ENCODE measurements around the gene KNTC1. TPM values are rescaled to one million over a fixed set of nuclear protein-coding genes. Genes with fewer than 3 reads are reported as not detected.

The KNTC1 gene
- total RNA-seq, 4 donors from 2014 or later = 7.4 to 61.5 (median 13.9) TPM

DNA sequence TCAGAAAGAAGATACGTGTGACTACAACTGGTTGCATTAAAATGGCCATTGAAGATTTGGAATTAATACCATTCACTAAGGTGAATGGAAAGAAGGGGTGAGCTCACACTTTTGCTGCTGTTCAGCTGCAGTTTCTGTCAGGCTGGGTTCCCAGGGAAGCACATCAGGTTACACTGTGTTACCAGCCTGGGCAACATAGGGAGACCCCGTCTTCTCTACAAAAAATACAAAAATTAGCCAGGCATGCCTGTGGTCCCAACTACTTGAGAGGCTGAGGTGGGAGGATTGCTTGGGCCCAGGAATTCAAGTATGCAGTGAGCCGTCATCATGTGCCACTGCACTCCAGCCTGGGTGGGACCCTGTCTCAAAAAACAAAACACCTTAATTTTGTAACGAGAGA, 13.4 kb upstream of the KNTC1 start:
- DNase-seq = no peak
- H3K27ac ChIP-seq = no peak overlapping the region
- no peaks in the 10 kb centered on the region for H3K36me3 ChIP-seq
- H3K27me3 ChIP-seq = no peaks in the 10 kb centered on the region
- TF ChIP-seq POLR2A (IDR thresholded peaks at IDR 0.05) = no peak
- TF ChIP-seq, protein P1, sequence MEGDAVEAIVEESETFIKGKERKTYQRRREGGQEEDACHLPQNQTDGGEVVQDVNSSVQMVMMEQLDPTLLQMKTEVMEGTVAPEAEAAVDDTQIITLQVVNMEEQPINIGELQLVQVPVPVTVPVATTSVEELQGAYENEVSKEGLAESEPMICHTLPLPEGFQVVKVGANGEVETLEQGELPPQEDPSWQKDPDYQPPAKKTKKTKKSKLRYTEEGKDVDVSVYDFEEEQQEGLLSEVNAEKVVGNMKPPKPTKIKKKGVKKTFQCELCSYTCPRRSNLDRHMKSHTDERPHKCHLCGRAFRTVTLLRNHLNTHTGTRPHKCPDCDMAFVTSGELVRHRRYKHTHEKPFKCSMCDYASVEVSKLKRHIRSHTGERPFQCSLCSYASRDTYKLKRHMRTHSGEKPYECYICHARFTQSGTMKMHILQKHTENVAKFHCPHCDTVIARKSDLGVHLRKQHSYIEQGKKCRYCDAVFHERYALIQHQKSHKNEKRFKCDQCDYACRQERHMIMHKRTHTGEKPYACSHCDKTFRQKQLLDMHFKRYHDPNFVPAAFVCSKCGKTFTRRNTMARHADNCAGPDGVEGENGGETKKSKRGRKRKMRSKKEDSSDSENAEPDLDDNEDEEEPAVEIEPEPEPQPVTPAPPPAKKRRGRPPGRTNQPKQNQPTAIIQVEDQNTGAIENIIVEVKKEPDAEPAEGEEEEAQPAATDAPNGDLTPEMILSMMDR (IDR thresholded peaks at IDR 0.05) = no peak
- H3K4me1 ChIP-seq = no peaks in the 10 kb centered on the region
- H3K4me3 ChIP-seq = no peak overlapping the region
- H3K9me3 ChIP-seq = no peaks in the 10 kb centered on the region
- intact Hi-C loops (cut with DNase I; ENCODE audit: low total_unique reads) = no loop called here

DNA sequence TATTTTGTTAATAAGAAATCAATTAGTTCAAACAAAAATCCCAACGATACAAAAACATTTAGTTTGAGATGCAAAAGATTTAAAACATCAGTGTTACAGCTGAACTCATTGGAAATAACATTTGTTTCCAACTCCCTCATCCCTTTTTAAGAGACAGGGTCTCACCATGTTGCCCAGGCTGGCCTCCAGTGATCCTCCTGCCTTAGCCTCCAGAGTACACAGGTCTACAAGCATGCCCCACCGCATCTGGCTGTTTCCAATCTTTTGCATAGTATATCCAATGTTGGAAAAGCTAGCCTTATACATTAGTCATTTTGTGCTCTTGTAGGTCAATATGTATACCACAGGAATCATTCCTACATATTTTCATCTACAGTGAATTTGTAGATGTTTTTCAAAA, 11.8 kb upstream of the KNTC1 start:
- intact Hi-C loops (cut with DNase I; ENCODE audit: low total_unique reads) = no loop called here
- peaks cover 0 to 5% of the 10 kb centered on the region in 2 donors for H3K4me1 ChIP-seq
- DNase-seq = no peak
- TF ChIP-seq, protein P1 (IDR thresholded peaks at IDR 0.05) = no peak
- TF ChIP-seq POLR2A (IDR thresholded peaks at IDR 0.05) = no peak
- H3K27ac ChIP-seq = no peak overlapping the region
- no peaks in the 10 kb centered on the region for H3K27me3 ChIP-seq
- H3K36me3 ChIP-seq = no peaks in the 10 kb centered on the region
- no peak overlapping the region for H3K4me3 ChIP-seq
- H3K9me3 ChIP-seq = no peaks in the 10 kb centered on the region

DNA sequence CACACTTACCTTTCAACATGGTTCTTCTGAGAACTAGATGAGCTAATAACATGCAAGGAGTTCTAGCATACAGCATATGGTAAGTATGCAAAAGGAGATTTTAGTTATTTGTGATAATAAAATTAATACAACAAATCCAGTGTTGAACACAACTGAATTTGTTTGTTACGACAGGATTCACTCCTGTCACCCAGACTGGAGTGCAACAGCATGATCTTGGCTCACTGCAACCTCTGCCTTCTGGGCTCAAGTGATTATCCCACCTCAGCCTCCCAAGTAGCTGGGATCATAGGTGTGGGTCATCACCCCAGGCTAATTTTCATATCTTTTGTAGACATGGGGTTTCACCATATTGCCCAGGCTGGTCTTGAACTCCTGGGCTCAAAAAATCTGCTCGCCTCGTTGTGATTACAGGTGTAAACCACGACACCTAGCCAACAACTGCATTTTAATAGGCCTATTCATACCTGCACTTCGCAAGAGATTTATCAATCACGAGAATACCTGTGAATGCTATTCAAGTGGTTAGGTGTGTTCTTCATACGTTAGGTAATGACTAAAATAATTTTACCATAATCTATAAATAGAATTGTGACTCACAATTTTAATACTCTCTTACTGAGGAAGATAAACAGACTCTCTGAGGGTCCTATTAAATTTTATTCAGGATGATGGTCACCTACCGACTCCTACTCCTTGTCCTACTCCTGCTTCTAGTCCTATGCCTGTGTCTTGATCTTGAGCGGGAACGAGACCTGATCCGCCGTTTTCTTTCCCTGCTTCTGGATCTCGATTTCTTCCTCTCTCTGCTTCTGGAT, 10.3 kb upstream of the KNTC1 start:
- no peak overlapping the region for H3K27ac ChIP-seq
- no peaks in the 10 kb centered on the region for H3K9me3 ChIP-seq
- TF ChIP-seq, protein P1 (IDR thresholded peaks at IDR 0.05) = no peak
- TF ChIP-seq POLR2A (IDR thresholded peaks at IDR 0.05) = no peak
- no peaks in the 10 kb centered on the region for H3K36me3 ChIP-seq
- peaks cover 5 to 7% of the 10 kb centered on the region in 2 donors for H3K4me1 ChIP-seq
- no peaks in the 10 kb centered on the region for H3K27me3 ChIP-seq
- no peak overlapping the region for H3K4me3 ChIP-seq
- no peak for DNase-seq
- intact Hi-C loops (cut with DNase I; ENCODE audit: low total_unique reads) = no loop called here

DNA sequence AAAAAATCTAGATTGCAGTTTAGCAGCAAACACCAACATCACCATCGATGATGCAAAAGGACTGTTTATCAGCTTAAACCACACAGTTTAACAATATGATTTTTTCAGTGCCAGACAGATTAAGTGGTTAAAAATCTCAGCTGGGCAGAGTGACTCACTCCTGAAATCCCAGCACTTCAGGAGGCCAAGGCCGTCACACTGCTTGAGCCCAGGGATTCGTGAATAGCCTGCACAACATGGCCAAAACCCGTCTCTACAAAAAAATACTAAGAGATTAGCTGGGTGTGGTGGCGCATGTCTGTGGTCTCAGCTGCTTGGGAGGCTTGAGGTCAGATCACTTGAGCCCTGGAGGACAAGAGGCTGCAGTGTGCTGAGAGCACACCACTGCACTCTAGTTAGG, 9.2 kb upstream of the KNTC1 start:
- Histone ChIP-seq H3K9me3 (no peaks in the 10 kb centered on the region), H3K27ac (no peak overlapping the region), H3K27me3 (no peaks in the 10 kb centered on the region), H3K4me1 (peaks cover 6 to 8% of the 10 kb centered on the region in 2 donors), H3K4me3 (no peak overlapping the region), H3K36me3 (no peaks in the 10 kb centered on the region)
- intact Hi-C loops (cut with DNase I; ENCODE audit: low total_unique reads) = no loop called here
- no peak for DNase-seq
- TF ChIP-seq, protein P1 (IDR thresholded peaks at IDR 0.05) = no peak
- no peak for TF ChIP-seq POLR2A (IDR thresholded peaks at IDR 0.05)

DNA sequence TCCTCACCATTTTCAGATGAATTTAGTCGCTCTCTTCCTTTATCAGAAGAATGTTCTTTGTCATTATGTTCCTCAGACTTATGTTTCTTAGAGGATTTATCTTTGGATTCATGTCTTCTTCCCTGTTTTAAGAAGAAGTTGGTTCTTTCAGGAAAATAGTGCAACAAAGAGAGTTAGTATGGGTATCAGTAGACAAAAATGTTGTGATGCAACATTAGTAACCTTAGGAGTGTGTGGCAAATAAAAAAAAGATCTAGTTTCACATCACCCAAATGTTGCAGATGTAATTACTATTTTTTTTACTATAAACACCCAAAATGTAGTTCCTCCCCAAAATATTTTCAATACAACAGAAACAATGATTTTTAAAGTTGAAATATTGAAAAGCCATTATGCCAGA, 8.1 kb upstream of the KNTC1 start:
- Histone ChIP-seq H3K27ac (no peak overlapping the region), H3K9me3 (no peaks in the 10 kb centered on the region), H3K36me3 (no peaks in the 10 kb centered on the region), H3K27me3 (no peaks in the 10 kb centered on the region), H3K4me3 (no peak overlapping the region), H3K4me1 (peaks cover 8 to 10% of the 10 kb centered on the region in 2 donors)
- no peak for DNase-seq
- no peak for TF ChIP-seq POLR2A (IDR thresholded peaks at IDR 0.05)
- TF ChIP-seq, protein P1 (IDR thresholded peaks at IDR 0.05) = no peak
- intact Hi-C loops (cut with DNase I; ENCODE audit: low total_unique reads) = no loop called here

Data from uterus (tissue), 4 donors.